HG03520 (cell line): ENCODE measurements around the gene CRLF2.
"Not testable (repeated sequence)": the region's sequence is repeated elsewhere in the genome, so short reads cannot be mapped to it uniquely, and the experiment has no call there.

Source experiments
- ATAC-seq: cut with Tn5 transposase; IDR thresholded peaks from one replicate; pipeline ENCODE4 v1.9.1; 2021; ENCODE audit warnings: mild to moderate bottlenecking, moderate library complexity; ENCODE audit not compliant: unreplicated experiment

CRLF2 gene

DNA sequence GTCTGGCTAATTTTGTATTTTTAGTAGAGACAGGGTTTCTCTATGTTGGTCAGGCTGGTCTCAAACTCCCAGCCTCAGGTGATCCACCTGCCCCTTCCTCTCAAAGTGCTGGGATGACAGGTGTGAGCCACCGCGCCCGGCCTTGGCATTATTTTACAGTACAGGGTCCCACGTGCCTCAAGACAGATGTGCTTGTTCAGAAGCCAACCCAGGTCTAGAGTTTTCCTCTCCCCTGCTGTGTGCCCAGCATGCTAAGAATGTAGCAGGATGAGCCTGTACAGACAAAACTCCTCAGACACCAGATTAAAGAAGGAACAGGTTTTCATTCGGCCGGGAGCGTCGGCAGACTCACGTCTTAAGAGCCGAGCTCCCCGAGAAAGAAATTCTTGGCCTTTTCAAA is 42.2 kb downstream of the CRLF2 start:
- no peak for ATAC-seq

DNA sequence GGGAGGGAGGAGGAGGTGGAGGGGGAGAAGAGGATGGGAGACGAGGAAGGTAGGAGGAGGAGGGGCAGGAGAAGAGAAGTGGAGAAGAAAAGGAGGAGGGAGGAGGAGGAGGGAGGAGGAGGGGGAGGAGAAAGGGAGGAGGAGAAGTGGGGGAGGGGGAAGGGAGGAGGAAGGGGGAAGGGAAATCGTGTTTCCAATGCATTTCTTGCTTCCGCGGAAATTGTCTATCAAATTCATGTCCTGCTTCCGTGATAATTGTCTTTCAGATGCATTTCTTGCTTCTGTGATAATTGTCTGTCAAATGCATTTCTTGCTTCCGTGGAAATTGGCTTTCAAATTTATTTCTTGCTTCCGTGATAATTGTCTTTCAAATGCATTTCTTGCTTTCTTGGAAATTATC is 43.3 kb downstream of the CRLF2 start:
- no peak for ATAC-seq

DNA sequence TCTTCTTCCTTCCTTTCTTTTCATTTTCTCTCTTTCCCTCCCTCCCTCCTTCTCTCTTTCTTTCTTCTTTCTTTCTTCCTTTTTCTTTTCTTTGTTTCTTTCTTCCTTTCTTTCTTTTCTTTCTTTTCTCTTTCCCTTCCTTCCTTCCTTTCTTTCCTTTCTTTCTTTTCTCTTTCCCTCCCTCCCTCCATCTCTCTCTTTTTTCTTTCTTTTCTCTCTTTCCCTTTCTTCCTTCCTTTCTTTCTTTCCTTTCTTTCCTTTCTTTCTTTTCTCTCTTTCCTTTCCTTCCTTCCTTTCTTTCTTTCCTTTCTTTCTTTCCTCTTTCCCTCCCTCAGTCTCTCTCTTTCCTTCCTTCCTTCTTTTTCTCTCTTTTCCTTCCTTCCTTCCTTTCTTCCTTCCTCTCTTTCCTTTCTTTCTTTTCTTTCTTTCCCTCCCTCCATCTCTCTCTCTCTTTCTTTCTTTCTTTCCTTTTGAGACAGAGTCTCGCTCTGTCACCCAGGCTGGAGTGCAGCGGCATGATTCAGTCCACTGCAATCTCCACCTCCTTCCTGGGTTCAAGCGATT is 44.4 kb downstream of the CRLF2 start:
- ATAC-seq: no peak

DNA sequence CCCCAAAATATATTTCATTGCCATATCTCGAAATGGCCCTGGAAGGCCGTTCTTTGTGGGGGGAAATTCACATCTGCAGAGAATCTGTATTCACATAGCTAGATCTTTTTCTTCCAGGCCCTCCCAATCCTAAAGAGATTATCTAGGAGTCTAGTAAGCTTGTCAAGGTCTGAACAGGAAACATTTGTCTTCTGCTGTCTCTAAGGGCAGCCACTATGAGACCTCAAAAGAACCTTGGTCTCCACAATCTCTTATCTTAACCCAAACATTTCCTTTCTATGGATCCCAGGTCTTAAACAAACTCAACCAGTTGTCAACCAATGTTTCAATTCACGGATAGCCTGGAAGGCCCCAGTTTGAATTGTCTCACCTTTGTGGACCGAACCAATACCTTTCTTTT is 45.0 kb downstream of the CRLF2 start:
- ATAC-seq: no peak

DNA sequence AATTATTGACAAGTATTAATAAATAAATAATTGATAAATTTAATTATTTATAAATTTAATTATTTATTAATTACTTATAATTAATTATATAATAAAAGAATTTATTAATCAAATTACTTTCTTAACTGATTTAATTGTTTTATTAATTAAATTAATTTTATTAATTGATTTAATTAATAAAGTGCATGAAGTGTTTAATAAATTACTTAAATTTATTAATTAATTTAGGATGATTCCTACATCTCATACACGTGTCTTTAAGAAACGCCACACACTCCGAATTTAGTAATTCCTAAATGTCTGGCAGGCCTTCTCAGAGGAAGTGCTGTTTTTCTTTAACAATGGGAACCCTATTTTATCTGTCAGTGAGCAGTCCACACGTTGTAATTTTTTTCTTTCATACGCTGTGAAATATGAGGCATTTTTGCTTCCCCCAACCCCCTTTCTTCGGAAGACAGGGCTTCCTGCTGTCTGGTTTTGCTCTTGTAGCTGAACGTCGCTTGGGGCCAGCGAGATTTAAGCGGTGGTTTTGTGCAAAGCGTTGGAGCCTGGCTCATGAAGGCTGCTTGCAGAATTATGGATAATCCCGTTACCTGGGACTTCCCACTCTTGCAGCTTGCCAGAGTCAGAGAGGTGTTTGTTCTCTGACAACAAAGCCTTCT is 46.8 kb downstream of the CRLF2 start:
- ATAC-seq: peak; percentile 52

DNA sequence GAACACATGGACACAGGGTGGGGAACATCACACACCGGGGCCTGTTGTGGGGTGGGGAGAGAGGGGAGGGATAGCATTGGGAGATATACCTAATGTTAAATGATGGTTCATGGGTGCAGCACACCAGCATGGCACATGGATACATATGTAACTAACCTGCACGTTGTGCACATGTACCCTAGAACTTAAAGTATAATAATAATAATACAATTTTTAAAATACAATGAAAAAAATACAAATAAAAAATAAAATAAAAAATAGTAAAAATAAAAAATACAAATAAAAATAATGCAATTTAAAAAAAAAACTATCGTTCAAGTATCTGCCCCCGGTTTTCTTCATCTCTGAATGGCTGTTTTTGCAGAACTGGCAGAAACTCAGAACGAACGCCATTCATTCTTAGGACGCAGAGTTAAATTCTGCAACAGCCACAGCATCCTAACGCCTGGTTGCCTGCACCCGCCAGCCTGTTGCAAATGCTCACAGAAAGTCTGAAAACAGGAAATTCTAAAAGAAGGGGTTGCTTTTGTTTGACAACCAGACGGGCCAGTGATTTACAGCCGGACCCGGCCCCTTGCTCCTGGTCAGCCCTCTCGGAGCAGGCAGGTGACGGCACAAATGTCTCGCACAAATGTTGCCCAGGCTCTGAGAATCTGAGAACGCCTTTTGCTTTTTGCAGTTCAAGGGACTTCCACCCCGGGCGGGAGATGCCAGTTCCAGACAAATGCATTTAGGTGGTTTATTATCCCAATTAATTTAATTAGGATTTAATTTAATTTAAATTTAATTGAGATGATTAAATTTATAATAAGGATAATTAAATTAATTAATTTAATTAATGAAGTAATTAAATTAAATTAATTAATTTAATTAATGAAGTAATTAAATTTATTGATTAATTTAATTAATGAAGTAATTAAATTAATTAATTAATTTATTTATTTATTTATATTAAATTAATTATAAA is 47.8 kb downstream of the CRLF2 start:
- ATAC-seq: no peak

DNA sequence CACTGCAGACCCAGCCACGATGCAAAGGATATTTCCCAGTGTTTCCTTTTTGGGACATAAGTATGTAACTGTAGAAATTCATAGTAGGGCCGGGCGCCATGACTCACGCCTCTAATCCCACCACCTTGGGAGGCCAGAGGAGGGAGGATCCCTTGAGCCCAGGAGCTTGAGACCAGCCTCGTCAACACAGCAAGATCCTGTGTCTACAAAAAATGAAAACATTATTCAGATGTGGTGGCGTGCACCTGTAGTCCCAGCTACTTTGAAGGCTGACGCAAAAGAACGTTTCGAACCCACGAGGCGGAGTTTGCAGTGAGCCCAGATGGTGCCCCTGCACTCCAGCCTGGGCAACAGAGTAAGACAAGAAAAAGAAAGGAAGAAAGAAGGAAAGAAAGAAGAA is 49.2 kb downstream of the CRLF2 start:
- no peak for ATAC-seq

DNA sequence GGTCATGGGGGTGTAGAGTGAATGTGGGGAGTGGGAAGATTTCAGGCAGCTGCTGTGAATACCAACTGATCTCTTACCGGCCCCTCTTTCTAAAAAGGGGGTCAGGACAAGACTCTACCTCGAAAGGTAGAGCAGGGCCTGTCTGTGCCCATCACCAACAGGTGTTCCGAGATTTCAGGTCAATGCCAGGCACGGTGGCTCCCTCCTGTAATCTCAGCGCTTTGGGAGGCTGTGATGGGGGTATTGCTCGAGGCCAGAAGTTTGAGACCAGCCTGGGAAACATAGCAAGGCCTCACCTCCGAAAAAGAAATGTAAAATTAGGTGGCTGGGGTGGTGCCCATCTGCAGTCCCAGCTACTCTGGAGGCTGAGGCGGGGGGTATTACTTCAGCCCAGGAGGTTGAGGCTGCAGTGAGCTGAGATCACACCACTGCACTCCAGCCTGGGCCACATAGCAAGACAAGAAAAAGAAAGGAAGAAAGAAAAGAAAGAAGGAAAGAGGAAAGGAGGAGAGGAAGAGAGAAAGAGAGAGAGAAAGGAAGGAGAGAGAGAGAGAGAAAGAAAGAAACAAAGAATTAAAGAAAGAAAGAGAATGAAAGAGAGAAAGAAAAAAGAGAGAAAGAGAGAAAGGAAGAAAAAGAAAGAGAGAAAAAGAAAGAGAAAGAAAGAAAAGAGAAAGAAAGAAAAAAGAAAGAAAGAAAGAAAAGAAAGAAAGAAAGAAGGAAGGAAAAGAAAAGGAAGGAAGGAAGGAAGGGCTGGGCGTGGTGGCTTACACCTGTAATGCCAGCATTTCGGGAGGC is 50.1 kb downstream of the CRLF2 start:
- no peak for ATAC-seq

DNA sequence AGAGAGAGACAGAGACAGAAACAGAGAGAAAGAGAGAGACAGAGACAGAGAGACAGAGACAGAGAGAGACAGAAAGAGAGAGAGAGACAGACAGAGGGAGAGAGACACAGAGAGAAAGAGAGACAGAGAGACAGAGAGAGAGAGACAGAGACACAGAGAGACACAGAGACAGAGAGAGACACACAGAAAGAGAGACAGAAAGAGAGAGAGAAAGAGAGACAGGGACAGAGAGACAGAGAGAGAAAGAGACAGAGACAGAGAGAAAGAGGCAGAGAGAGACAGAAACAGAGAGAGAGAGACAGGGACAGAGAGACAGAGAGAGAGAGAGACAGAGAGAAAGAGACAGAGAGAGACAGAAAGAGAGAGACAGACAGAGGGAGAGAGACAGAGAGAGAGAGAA is 52.9 kb downstream of the CRLF2 start:
- no peak for ATAC-seq

DNA sequence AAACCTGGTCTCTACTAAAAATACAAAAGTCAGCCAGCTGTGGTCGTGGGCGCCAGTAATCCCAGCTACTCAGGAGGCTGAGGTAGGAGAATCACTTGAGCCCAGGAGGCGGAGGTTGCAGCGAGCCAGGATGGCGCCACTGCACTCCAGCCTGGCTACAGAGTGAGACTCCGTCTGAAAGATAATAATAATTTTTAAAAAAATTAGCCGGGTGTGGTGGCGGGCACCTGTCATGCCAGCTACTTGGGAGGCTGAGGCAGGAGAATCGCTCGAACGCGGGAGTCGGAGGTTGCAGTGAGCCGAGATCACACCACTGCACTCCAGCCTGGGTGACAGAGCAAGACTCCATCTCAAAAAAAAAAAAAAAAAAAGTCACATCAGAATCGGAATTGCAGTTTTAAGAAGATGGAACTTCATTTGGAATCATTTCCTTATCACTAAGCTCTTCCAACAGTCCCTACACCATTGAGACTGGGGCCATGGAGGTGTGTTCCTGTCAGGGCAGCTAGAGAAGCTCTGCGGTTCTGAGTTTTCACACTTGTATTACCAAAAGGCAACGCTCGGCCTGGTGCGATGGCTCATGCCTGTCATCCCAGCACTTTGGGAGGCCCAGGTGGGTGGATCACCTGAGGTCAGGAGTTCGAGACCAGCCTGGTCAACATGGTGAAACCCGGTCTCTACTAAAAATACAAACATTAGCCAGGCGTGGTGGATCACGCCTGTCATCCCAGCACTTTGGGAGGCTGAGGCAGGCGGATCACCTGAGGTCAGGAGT is 55.6 kb downstream of the CRLF2 start:
- not testable (repeated sequence) for ATAC-seq

DNA sequence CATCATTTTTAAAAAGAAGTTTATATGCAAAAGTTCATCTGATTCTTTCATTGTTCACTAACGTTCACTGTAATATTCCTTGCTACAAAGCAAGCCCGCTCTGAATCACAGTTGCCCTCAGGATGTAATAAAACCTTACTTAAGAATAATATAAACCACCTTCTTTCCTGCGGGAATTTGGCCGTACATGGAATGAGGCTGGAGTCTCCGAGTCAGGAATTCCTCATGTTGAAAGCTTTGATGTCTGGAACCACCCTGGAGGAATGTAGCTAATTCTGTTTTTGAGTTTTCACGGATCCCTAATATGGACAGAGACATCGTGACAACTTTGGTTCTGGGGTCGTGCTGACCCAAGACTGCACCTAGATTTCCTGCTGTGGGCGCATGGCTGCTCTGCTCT is 58.5 kb downstream of the CRLF2 start:
- no peak for ATAC-seq

DNA sequence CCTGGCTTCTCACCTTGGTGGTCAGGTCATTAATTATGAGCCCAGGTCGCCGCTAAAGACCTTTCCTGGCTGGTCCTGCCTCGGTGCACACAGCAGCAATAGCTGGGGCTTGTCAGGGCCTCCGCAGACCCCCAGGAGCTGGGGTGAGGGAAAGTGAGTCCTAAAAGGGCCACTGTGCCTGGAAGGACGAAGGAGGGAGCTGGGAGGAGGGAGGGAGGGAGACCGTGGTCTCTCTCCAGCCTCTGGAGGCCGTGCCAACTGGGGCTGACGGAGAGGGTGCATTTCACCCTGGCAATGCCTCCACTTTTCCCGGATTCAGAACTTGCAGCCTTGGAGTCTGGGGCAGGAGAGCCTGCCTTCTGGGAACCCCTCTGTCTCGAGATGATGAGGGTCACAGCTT is 60.4 kb downstream of the CRLF2 start:
- ATAC-seq: no peak

DNA sequence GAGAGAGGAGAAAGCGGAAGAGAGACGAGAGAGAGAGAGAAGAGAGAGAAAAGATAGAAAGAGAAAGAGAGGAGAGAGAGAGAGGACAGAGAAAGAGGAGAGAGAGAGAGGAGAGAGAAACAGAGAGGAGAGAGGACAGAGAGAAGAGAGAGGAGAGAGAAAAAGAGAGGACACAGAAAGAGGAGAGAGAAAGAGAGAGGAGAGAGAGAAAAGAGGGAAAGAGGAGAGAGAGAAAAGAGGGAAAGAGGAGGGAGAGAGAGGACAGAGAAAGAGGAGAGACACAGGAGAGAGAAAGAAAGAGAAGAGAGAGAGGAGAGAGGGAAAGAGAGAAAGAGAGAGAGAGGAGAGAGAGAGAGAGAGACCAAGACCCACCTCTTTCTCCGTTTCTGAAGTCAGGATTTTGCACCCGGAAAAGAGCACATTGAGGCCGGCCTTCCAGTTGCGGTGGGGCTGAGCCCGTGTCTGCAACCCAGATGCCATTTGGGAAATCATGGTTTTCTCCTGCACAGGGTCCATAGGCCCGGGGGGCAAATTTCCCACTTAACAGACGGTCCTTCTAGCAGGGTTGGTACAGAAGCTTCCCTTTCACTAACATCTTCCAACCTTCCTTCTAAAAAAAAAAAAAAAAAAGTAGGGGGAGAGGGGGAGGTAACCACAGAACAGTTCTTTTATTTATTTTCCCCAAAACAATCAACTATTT is 60.9 kb downstream of the CRLF2 start:
- ATAC-seq: no peak

DNA sequence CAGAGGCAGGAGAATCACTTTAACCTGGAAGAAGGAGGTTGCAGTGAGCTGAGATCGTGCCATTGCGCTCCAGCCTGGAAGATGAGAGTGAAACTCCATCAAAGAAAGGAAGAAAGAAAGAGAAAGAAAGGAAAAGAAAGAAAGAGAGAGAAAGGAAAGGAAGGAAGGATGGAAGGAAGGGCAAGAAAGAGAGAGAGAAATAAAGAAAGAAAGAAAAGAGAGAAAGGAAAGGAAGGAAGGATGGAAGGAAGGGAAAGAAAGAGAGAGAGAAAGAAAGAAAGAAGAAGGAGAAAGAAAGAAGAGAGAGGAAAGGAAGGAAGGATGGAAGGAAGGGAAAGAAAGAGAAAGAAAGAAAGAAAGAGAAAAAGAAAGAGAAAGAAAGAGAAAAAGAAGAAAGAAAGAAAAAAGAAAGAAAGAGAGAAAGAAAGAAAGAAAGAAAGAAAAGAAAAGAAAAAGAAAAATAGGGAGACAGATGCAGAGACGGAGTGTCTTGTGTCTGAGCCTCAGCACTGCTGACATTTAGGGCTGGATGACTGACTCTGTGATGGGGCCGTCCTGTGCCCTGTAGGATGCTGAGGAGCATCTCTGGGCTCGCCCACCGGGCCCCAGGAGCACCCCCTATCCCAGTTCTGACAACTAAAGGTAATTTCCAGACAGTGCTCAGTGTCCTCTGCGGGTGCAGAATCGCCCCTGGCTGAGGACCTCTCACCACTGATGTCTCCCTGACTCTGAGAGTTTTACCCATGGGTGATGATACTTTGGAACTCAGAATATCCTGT is 61.7 kb downstream of the CRLF2 start:
- no peak for ATAC-seq

DNA sequence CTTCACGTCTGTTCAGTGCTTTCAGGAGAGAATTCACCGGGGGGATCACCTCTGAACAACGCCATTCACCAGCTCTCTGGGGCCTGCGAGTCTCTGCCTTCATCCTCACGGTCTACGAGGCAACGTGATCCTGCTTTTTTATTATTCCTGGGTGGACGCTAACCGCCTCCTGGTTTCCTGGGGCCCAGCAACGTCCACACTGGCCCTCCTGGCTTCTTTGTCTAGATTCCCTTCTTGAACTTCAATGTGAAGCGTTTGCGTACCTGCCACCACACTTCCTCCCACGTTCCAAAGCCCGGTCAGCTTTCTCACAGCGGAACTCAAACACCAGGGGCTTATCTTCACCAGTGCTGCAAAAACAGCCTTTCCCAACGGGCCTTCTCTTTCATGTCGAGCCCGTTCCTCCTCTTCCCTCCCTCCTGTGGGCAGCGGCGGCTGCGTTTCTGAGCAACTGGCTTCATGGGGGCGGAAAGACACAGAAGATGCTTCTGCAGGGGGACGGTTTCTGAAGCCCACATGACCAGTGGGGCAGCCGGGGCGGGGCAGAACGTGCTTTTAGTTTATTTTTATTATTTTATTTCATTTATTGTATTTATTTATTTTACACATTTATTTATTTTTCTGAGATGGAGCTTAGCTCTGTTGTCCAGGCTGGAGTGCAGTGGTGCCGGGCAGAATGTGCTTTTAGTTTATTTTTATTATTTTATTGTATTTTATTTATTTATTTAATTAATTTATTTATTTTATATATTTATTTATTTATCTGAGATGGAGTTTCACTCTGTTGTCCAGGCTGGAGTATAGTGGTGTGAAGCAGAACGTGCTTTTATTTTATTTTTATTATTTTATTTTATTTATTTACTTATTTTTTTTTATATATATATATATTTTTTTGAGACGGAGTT is 64.6 kb downstream of the CRLF2 start:
- ATAC-seq: no peak

DNA sequence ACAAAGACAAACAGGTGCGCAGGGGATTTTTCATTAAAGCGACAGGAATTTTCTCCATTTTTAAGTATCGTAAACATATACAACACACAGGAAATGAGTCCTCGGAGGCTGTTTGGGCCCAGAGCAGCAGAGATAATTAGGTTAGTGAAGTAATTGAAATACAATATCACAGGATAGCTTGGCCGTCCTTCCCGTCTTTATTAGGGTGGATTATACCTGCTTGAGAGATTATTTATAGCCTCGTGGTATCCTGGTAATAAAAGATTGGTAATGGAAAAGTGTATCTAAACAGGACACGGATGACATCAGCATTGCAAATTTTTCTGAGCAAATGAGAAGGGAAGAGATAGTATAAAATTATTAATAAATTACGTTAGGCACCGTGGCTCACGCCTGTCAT is 68.2 kb downstream of the CRLF2 start:
- no peak for ATAC-seq
